ENCODE results near the gene DELE1.
A peak's percentile ranks its signal among the peaks of the same experiment; 100 is the strongest.

Gene DELE1

DNA sequence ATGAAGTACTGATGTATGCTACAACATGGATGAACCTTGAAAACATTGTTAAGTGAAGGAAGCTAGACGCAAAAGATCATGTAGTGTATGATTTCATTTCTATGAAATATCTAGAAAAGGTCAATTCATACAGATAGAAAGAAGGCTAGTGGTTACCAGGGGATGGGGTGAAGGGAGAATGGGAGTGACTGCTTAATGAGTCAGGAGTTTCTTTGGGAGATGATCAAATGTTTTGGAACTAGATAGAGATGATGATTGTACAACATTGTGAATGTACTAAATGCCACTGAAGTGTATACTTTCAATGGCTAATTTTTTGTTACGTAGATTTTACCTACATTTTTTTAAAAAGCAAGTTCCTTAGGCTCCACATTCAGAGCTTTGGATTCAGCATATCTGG, 14.9 kb upstream of the DELE1 start:
- Mint-ChIP-seq H3K27ac (no peak overlapping the region), H3K27me3 (ENCODE audit: low read depth) (peaks cover 9% of the 10 kb centered on the region), H3K4me1 (peaks cover 14% of the 10 kb centered on the region), H3K9me3 (no peaks in the 10 kb centered on the region), H3K36me3 (ENCODE audit: low read depth) (no peaks in the 10 kb centered on the region), H3K4me3 (no peak overlapping the region)
- TF ChIP-seq, protein P1, sequence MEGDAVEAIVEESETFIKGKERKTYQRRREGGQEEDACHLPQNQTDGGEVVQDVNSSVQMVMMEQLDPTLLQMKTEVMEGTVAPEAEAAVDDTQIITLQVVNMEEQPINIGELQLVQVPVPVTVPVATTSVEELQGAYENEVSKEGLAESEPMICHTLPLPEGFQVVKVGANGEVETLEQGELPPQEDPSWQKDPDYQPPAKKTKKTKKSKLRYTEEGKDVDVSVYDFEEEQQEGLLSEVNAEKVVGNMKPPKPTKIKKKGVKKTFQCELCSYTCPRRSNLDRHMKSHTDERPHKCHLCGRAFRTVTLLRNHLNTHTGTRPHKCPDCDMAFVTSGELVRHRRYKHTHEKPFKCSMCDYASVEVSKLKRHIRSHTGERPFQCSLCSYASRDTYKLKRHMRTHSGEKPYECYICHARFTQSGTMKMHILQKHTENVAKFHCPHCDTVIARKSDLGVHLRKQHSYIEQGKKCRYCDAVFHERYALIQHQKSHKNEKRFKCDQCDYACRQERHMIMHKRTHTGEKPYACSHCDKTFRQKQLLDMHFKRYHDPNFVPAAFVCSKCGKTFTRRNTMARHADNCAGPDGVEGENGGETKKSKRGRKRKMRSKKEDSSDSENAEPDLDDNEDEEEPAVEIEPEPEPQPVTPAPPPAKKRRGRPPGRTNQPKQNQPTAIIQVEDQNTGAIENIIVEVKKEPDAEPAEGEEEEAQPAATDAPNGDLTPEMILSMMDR (IDR thresholded peaks at IDR 0.05; ENCODE audit: unreplicated experiment in 3 of 3) = no peak

DNA sequence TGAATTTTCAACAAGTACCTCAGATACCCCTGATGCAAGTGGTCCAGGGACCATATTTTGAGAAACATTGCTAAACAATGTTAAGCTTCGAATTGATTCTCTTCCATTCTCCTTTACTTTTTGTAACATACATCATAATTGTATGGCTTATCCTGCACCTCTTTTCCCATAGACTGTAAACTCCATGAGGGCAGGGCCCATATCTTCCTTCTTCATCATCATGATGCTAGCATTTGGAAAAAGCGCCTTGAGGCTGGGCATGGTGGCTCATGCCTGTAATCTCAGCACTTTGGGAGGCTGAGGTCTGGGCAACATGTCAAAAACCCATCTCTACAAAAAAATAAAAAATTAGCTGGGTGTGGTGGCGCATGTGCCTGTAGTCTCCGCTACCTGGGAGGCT, 14.5 kb upstream of the DELE1 start:
- Mint-ChIP-seq H3K9me3 (no peaks in the 10 kb centered on the region), H3K4me1 (peaks cover 12% of the 10 kb centered on the region), H3K4me3 (no peak overlapping the region), H3K27me3 (ENCODE audit: low read depth) (peaks cover 11% of the 10 kb centered on the region), H3K36me3 (ENCODE audit: low read depth) (no peaks in the 10 kb centered on the region), H3K27ac (no peak overlapping the region)
- TF ChIP-seq, protein P1 (IDR thresholded peaks at IDR 0.05; ENCODE audit: unreplicated experiment in 3 of 3) = no peak

DNA sequence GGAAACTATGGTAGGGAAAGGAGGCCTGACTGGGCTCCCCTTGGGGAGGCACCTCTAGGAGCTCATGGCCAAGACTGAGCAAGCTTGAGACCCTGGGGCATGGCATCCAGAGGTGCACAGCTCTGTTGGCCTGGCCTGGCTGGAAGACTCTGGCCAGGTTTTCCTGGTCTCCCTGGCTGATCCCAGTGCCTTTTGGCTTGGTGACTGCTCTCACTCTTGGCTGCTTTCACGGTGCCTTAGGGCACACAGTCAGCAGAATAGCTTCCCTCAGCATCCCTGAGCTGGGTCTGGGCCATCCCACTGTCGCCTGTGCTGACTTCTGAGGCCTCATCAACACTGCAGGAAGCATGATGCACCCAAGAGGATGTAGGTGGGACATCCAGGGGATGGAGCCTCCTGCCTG, 13.4 kb upstream of the DELE1 start:
- TF ChIP-seq, protein P1 (IDR thresholded peaks at IDR 0.05; ENCODE audit: unreplicated experiment in 3 of 3) = no peak
- Mint-ChIP-seq H3K9me3 (no peaks in the 10 kb centered on the region), H3K27ac (no peak overlapping the region), H3K27me3 (ENCODE audit: low read depth) (peaks cover 15% of the 10 kb centered on the region), H3K4me1 (peaks cover 15% of the 10 kb centered on the region), H3K36me3 (ENCODE audit: low read depth) (no peaks in the 10 kb centered on the region), H3K4me3 (no peak overlapping the region)

DNA sequence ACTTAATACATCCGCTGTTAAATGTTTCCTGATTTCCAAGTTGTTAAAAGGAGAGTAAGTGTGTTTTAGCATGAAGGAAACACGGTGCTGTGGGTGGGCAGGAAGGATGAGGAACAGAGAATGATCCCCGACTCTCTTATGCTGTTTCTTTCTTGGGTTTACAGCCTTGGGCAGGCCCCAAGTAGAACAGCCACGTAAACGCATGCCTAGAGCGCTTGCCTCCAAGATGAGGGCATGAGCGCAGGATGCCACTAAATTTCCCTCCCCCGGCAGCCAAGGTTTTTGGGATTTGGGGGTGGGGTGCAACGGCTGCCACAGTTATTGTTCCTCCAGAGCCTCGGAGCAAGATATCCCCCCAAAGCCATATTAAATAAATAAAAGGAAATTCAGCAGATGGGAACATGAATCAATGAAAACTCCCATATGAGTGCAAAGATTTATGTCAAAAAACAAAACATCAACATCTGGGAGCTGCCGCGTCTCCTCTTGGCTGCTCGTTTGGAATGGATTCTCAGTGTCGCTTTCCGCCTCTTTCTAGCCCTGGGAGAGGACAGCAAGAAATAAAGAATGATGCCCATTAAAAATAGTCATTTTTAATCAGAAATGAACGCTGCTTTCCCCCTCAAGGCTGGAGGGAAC, 10.0 kb upstream of the DELE1 start:
- Mint-ChIP-seq H3K36me3 (ENCODE audit: low read depth) (no peaks in the 10 kb centered on the region), H3K27me3 (ENCODE audit: low read depth) (peaks cover 33% of the 10 kb centered on the region), H3K9me3 (no peaks in the 10 kb centered on the region), H3K27ac (peak overlapping the region; percentile 13 to 60 (median 52)), H3K4me1 (peaks cover 15% of the 10 kb centered on the region), H3K4me3 (peak overlapping the region; percentile 61 to 74 (median 63))
- TF ChIP-seq, protein P1 (IDR thresholded peaks at IDR 0.05; ENCODE audit: unreplicated experiment in 3 of 3) = no peak

DNA sequence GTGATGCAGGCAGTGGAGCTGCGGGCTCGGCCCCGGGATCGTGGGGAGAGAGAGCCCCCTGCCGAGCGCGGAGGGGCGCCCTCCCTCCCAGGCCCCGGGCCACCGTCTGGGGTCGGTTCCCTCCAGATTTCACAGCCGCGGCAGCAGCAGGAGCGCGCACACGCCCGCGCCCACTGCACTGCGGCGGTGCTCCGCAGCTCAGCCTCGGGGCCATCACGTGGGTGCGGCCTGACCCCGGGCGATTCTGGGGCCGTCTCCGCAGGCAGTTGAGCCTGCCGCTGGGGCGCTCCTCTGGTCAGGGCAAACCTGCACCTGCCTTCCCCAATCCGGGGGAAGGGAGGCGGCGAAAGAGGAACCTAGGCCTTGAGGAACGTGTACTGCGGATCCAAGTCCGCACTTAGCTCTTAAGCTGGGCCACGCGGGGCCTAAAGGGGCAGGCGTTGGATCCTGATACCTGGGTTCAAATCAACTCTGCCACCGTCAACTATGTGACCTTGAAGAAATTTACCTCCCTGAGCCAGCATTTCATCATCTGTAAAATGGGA, 9.4 kb upstream of the DELE1 start:
- peak overlapping the region in 1 of 3 experiments; percentile 13 for H3K27ac Mint-ChIP-seq
- peaks cover 33% of the 10 kb centered on the region for H3K27me3 Mint-ChIP-seq (ENCODE audit: low read depth)
- H3K4me3 Mint-ChIP-seq = peak overlapping the region; percentile 61 to 74 (median 63)
- peaks cover 15% of the 10 kb centered on the region for H3K4me1 Mint-ChIP-seq
- no peaks in the 10 kb centered on the region for H3K9me3 Mint-ChIP-seq
- TF ChIP-seq, protein P1 (IDR thresholded peaks at IDR 0.05; ENCODE audit: unreplicated experiment in 3 of 3) = peak; percentile 27 to 48 (median 31)
- no peaks in the 10 kb centered on the region for H3K36me3 Mint-ChIP-seq (ENCODE audit: low read depth)

DNA sequence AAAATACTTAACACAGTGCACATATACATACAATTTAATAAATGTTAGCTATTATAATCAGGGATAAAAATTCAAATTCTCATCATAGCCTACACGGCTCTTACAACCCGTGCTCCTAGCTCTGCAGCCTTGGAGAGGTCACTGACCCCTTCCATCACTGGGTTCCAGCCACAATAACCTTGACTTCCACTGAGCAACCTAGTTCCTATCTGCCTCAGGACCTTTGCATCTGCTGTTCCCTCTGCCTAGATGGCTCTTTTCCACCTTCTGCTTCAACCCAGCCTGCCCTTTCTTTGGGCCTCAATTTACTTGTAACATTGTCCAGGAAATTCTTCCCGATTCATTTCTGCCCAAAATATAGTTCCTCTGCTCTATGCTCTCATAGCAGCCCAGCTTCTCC, 8.9 kb upstream of the DELE1 start:
- H3K36me3 Mint-ChIP-seq (ENCODE audit: low read depth) = no peaks in the 10 kb centered on the region
- H3K4me3 Mint-ChIP-seq = peak overlapping the region; percentile 42 to 75 (median 61)
- H3K9me3 Mint-ChIP-seq = no peaks in the 10 kb centered on the region
- H3K4me1 Mint-ChIP-seq = peaks cover 15% of the 10 kb centered on the region
- H3K27me3 Mint-ChIP-seq (ENCODE audit: low read depth) = peaks cover 33% of the 10 kb centered on the region
- peak overlapping the region in 1 of 3 experiments; percentile 29 for H3K27ac Mint-ChIP-seq
- TF ChIP-seq, protein P1 (IDR thresholded peaks at IDR 0.05; ENCODE audit: unreplicated experiment in 3 of 3) = no peak

Measured in nephron (organoid).